Panc1 (cell line): Measurements from ENCODE around the gene LRGUK. TPM values are rescaled to one million over a fixed set of nuclear protein-coding genes. Genes with fewer than 3 reads are reported as not detected.
"Not testable (repeated sequence)": the region's sequence is repeated elsewhere in the genome, so short reads cannot be mapped to it uniquely, and the experiment has no call there.

ENCODE experiments used
- ATAC-seq: fragments of 200-7000 bp; cut with Tn5 transposase; 2 replicates; pipeline ENCODE4 v1.9.1; 2020; ENCODE audit warnings: mild to moderate bottlenecking, moderate library complexity
- BruUV-seq: library from RNA; stranded (reverse); fragments of 400-500 nt; replicated peaks from 2 replicates; lab custom pipeline; 2021; lab: Mats Ljungman, UMichigan
- CTCF ChIA-PET: fragments of 300-600 bp; sonication (Branson Sonifier 250); formaldehyde crosslinking; loops from one replicate; lab custom pipeline; 2022; ENCODE audit warnings: antibody characterized with exemption; lab: Charles Lee
- POLR2A ChIA-PET: fragments of 300-600 bp; sonication (Branson Sonifier 250); formaldehyde crosslinking; loops from one replicate; lab custom pipeline; 2022; ENCODE audit warnings: antibody characterized with exemption; lab: Charles Lee
- DNase-seq: peaks from one replicate; pipeline ENCODE4 v3.0.0-alpha.2; 2010; ENCODE audit warnings: low read depth, low spot score
- H3K27ac ChIP-seq: 2 replicates; pipeline ENCODE4 v1.5.1; 2011; ENCODE audit warnings: mild to moderate bottlenecking, low read length, inconsistent platforms
- H3K27me3 ChIP-seq: fragments of 200-500 bp; sonication (Bioruptor generic); 2 replicates; pipeline ENCODE4 v1.6.0; 2014; ENCODE audit warnings: low read length, inconsistent platforms; ENCODE audit not compliant: control insufficient read depth, insufficient read depth
- H3K36me3 ChIP-seq: fragments of 200-500 bp; sonication (Bioruptor generic); 2 replicates; pipeline ENCODE4 v1.5.1; 2014; ENCODE audit warnings: inconsistent platforms, mild to moderate bottlenecking, low read length, moderate library complexity; ENCODE audit not compliant: control insufficient read depth, insufficient read depth
- H3K4me1 ChIP-seq: 2 replicates; pipeline ENCODE4 v1.5.1; 2011; ENCODE audit warnings: inconsistent platforms, mild to moderate bottlenecking, low read length, moderate library complexity; ENCODE audit not compliant: control insufficient read depth, insufficient read depth
- H3K4me3 ChIP-seq, 2 experiments: 2 replicates each; pipeline ENCODE4 v1.5.1; 2011 to 2012; ENCODE audit warnings: low read depth in 2 of 2, low read length in 2 of 2, mild to moderate bottlenecking in 2 of 2, inconsistent platforms in 1 of 2, moderate library complexity in 1 of 2
- H3K9me3 ChIP-seq: fragments of 200-500 bp; sonication (Bioruptor generic); 2 replicates; pipeline ENCODE4 v1.5.1; 2014; ENCODE audit warnings: low read depth, mild to moderate bottlenecking, inconsistent platforms, low read length, moderate library complexity; ENCODE audit not compliant: control insufficient read depth, insufficient read depth
- POLR2AphosphoS5 ChIP-seq: IDR thresholded peaks from 2 replicates; pipeline ENCODE4 v1.6.1; 2012; ENCODE audit warnings: mild to moderate bottlenecking, low read depth, low read length, moderate library complexity
- SIN3A ChIP-seq: IDR thresholded peaks from 2 replicates; pipeline ENCODE4 v1.6.1; 2012; ENCODE audit warnings: low read depth, mild to moderate bottlenecking, low read length, moderate library complexity, borderline replicate concordance; ENCODE audit not compliant: insufficient read depth
- TCF7L2 ChIP-seq: IDR thresholded peaks from 2 replicates; pipeline ENCODE4 v1.6.1; 2011; ENCODE audit warnings: mild to moderate bottlenecking, low read depth, low read length, inconsistent platforms
- in situ Hi-C: cut with HindIII; loops from 2 replicates; pipeline ENCODE4 v1.10.0; 2016; ENCODE audit warnings: low sequenced_read_pairs, low pct_unique_long_range_greater_than_20kb
- intact Hi-C: fragments of 100-400 bp; cut with micrococcal nuclease; formaldehyde crosslinking; loops from one replicate; pipeline ENCODE4 v1.10.0; 2022; ENCODE audit not compliant: unreplicated experiment
- total RNA-seq: library from RNA; stranded (reverse); gene quantifications from one replicate; pipeline ENCODE4 v1.2.1, GENCODE V29; 2021; ENCODE audit not compliant: unreplicated experiment
- TF ChIP-seq, protein P1 (sequence below): fragments of 450-650 bp; IDR thresholded peaks from 2 replicates; pipeline ENCODE4 v1.5.1; 2017; ENCODE audit warnings: mild to moderate bottlenecking
- TF ChIP-seq, protein P2 (sequence below), 2 experiments: IDR thresholded peaks; 2 replicates each; pipeline ENCODE4 v1.6.1; 2011 to 2012; ENCODE audit warnings: low read depth in 2 of 2, control low read depth in 1 of 2, low read length in 1 of 2, mild to moderate bottlenecking in 1 of 2, moderate library complexity in 1 of 2; ENCODE audit not compliant: insufficient read depth in 1 of 2

LRGUK gene
- total RNA-seq, 1 experiment from 2014 or later, result 0.23 TPM

DNA sequence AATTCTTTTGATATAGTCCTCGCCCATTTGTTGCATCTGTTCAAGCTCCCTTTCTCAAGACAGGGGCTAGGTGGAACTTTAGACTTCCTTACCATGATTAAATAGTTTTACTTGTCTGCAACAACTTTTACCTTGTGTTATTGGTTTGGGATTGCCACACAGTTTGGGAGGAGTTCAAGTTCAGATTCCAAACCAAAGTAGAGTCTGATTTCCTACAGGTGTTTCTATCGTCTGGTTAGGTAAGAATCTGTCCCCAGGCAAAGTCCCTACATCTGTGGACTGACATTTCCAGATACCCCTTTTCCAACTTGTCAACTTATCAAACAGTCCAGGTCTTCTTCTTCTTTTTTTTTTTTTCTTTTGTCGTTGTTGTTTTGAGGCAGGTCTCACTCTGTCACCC is 93.1 kb downstream of the LRGUK start:
- ATAC-seq (no peak), DNase-seq (no peak)
- H3K9me3 ChIP-seq, result no peaks in the 10 kb centered on the region
- POLR2A ChIA-PET, result no interaction called here
- H3K27me3 ChIP-seq, result peaks cover 11% of the 10 kb centered on the region
- H3K36me3 ChIP-seq, result no peaks in the 10 kb centered on the region
- BruUV-seq, result no TSS peak
- intact Hi-C loops, result no loop called here
- H3K4me3 ChIP-seq, result no peak overlapping the region
- in situ Hi-C loops, result no loop called here
- TF ChIP-seq SIN3A, result no peak
- no peak for TF ChIP-seq POLR2AphosphoS5
- TF ChIP-seq, protein P1, sequence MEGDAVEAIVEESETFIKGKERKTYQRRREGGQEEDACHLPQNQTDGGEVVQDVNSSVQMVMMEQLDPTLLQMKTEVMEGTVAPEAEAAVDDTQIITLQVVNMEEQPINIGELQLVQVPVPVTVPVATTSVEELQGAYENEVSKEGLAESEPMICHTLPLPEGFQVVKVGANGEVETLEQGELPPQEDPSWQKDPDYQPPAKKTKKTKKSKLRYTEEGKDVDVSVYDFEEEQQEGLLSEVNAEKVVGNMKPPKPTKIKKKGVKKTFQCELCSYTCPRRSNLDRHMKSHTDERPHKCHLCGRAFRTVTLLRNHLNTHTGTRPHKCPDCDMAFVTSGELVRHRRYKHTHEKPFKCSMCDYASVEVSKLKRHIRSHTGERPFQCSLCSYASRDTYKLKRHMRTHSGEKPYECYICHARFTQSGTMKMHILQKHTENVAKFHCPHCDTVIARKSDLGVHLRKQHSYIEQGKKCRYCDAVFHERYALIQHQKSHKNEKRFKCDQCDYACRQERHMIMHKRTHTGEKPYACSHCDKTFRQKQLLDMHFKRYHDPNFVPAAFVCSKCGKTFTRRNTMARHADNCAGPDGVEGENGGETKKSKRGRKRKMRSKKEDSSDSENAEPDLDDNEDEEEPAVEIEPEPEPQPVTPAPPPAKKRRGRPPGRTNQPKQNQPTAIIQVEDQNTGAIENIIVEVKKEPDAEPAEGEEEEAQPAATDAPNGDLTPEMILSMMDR, result no peak
- no peak for TF ChIP-seq TCF7L2
- TF ChIP-seq, protein P2, sequence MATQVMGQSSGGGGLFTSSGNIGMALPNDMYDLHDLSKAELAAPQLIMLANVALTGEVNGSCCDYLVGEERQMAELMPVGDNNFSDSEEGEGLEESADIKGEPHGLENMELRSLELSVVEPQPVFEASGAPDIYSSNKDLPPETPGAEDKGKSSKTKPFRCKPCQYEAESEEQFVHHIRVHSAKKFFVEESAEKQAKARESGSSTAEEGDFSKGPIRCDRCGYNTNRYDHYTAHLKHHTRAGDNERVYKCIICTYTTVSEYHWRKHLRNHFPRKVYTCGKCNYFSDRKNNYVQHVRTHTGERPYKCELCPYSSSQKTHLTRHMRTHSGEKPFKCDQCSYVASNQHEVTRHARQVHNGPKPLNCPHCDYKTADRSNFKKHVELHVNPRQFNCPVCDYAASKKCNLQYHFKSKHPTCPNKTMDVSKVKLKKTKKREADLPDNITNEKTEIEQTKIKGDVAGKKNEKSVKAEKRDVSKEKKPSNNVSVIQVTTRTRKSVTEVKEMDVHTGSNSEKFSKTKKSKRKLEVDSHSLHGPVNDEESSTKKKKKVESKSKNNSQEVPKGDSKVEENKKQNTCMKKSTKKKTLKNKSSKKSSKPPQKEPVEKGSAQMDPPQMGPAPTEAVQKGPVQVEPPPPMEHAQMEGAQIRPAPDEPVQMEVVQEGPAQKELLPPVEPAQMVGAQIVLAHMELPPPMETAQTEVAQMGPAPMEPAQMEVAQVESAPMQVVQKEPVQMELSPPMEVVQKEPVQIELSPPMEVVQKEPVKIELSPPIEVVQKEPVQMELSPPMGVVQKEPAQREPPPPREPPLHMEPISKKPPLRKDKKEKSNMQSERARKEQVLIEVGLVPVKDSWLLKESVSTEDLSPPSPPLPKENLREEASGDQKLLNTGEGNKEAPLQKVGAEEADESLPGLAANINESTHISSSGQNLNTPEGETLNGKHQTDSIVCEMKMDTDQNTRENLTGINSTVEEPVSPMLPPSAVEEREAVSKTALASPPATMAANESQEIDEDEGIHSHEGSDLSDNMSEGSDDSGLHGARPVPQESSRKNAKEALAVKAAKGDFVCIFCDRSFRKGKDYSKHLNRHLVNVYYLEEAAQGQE (IDR thresholded peaks at IDR 0.05; ENCODE audit: insufficient read depth in 1 of 2, low read depth in 2 of 2, low read length in 1 of 2), result no peak
- H3K27ac ChIP-seq, result no peak overlapping the region
- CTCF ChIA-PET, result no interaction called here
- no peaks in the 10 kb centered on the region for H3K4me1 ChIP-seq

DNA sequence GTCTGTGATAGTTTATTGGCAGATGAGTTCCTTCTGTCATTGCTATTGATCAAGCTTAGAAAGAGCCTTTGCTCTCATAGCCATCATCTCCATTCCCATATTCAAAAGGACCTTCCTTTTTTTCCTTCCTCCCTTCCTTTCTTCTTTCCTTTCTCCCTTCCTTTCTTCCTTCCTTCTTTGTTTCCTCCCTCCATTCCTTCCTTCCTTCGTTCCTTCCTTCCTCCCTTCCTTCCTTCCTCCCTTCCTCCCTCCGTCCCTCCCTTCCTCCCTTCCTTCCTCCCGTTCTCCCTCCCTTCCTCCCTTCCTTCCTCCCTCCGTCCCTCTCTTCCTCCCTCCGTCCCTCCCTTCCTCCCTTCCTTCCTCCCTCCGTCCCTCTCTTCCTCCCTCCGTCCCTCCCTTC is 104.2 kb downstream of the LRGUK start:
- in situ Hi-C loops, H3K9me3 ChIP-seq, H3K36me3 ChIP-seq, BruUV-seq, H3K27me3 ChIP-seq, H3K4me1 ChIP-seq, intact Hi-C loops, H3K27ac ChIP-seq, POLR2A ChIA-PET, ATAC-seq, DNase-seq, CTCF ChIA-PET, H3K4me3 ChIP-seq: not testable (repeated sequence)

DNA sequence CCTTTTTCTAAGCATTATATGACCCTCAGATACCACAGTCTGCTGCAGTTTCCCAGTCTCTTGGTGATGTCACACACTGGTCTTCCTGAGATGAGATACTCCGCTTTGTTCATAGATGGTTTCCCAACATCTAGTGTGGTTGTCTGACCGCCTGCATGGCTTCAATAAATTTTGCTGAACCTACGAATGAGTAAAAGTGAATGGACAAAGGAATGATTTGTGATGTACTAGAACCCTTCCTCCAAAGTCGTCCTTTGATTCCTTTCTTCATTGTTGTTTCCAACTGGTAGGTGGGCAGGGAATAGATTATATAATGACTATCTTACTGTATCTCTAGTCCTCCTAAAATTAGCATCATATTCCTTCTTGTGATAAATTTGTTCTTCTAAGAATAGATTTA is 107.1 kb downstream of the LRGUK start:
- no peak for DNase-seq
- Histone ChIP-seq H3K27me3 (peaks cover 2% of the 10 kb centered on the region; the same call in 1 of the 2 replicates), H3K4me3 (no peak overlapping the region), H3K36me3 (no peaks in the 10 kb centered on the region), H3K9me3 (no peaks in the 10 kb centered on the region), H3K27ac (no peak overlapping the region), H3K4me1 (no peaks in the 10 kb centered on the region)
- TF ChIP-seq, protein P2 (IDR thresholded peaks at IDR 0.05; ENCODE audit: insufficient read depth in 1 of 2, low read depth in 2 of 2, low read length in 1 of 2), result no peak
- TF ChIP-seq POLR2AphosphoS5 (no peak), TCF7L2 (no peak), SIN3A (no peak)
- TF ChIP-seq, protein P1, result no peak
- BruUV-seq, result no TSS peak
- intact Hi-C loops (no loop called here), in situ Hi-C loops (no loop called here)
- ChIA-PET CTCF (no interaction called here), POLR2A (no interaction called here)
- no peak for ATAC-seq
